GM06990 (cell line): ENCODE data around the gene SVOP.

Experiments
- DNase-seq: peaks from one replicate; pipeline ENCODE4 v3.0.0-alpha.2; 2011; ENCODE audit not compliant: insufficient read length; ENCODE audit errors: extremely low read depth
- H3K27me3 ChIP-seq: replicated peaks from 2 replicates; pipeline ENCODE4 v1.6.0; 2011; ENCODE audit warnings: low read length; ENCODE audit not compliant: control insufficient read depth, insufficient read depth
- H3K36me3 ChIP-seq: 2 replicates; pipeline ENCODE4 v1.5.1; 2011; ENCODE audit warnings: low read length; ENCODE audit not compliant: control insufficient read depth, insufficient read depth
- H3K4me3 ChIP-seq: replicated peaks from 2 replicates; pipeline ENCODE4 v1.5.1; 2011; ENCODE audit warnings: low read depth, mild to moderate bottlenecking, control low read depth, low read length
- CTCF ChIP-seq: IDR thresholded peaks from 2 replicates; pipeline ENCODE4 v1.5.1; 2011; ENCODE audit warnings: low read length, control low read depth, mild to moderate bottlenecking, inconsistent platforms; ENCODE audit not compliant: insufficient read depth, poor library complexity, severe bottlenecking

Gene SVOP

GRCh38 chr12:108886873-108887629 lies 133.8 kb downstream of the SVOP start:
- no peaks in the 10 kb centered on the region for H3K36me3 ChIP-seq
- no peak for TF ChIP-seq CTCF
- no peak overlapping the region for H3K4me3 ChIP-seq
- no peak for DNase-seq
- no peaks in the 10 kb centered on the region for H3K27me3 ChIP-seq

DNA sequence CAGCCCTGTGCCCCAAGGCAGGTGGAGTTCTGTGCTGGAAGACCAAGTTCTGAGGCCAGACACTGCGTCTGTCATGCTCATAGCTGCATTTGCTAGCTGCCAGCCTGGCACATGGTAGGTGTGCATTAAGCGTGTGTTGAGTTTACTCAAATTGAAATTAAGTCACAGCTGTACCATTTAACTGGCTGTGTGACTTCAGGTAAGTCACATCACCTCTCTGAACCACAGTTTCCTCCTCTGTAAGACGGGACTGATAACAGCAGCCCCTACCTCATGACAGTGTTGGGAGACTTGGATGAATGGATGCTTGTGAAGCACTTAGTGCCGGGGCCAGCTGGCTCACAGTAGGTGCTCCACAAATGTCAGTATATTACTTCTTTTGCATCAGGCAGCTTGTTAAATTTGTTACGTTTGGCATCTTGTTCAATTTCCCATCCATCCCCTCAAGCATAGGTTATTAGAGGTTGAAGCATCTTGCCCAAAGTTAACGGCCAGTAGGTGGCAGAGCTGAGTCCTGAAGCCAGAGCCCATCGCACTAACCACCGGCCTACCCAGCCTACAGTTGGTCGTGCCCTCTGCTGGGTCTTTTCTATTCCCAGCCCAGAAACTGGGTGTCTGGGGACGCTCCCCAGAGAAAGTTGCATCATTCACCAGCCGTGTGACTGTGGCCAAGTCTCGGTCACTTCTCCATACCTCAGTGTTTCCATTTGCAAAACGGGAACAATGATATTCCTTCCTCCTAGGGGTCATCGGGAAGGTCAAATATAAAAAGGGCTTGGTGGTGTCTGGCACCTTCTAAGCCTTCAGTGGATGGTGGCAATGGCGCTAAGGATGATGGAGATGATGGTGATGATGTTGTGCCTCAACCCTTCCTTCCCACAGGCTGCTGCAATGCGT lies 136.5 kb downstream of the SVOP start:
- H3K27me3 ChIP-seq: no peaks in the 10 kb centered on the region
- TF ChIP-seq CTCF: peak; percentile 83

DNA sequence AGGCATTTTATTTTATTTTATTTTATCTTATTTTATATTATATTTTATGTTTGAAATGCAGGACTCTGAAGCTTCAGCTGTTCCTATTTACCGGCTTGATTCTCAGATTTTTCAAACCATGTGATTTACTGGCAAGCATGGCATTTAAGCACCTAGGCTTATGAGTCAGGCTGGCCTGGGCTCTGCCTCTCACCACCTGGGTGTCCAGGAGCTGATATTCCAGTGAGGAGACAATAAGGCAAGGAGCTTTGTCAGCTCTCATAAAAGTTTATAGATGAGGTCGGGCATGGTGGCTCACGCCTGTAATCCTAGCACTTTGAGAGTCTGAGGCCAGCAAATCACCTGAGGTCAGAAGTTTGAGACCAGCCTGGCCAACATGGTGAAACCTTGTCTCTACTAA lies 138.9 kb downstream of the SVOP start:
- Histone ChIP-seq H3K4me3 (no peak overlapping the region), H3K36me3 (no peaks in the 10 kb centered on the region), H3K27me3 (no peaks in the 10 kb centered on the region)
- no peak for TF ChIP-seq CTCF
- no peak for DNase-seq

More for the DNA sequence above, 136.5 kb downstream of the SVOP start:
- Histone ChIP-seq H3K36me3 (no peaks in the 10 kb centered on the region), H3K4me3 (no peak overlapping the region)
- peak; percentile 20 for DNase-seq

- DNase-seq: no peak
- H3K4me3 ChIP-seq: no peak within 1 kb of the TSS
- H3K27me3 ChIP-seq: no peaks in the 10 kb centered on the region
Measured at GRCh38 chr12:108879615-108880254, 141.1 kb downstream of the SVOP start, which contains the start of gene DAO. TSS of gene DAO (plus strand) at chr12:108880092. CDS start at chr12:108885007, 4,915 bp downstream.

More at GRCh38 chr12:108879615-108880254, 141.1 kb downstream of the SVOP start, which contains the start of gene DAO:
- H3K36me3 ChIP-seq: no peaks in the 10 kb centered on the region
- TF ChIP-seq CTCF: no peak
